Natural killer cell (primary cell): Measurements from ENCODE around the gene LYPD4. TPM values are rescaled to one million over a fixed set of nuclear protein-coding genes. Genes with fewer than 3 reads are reported as not detected.
A peak's percentile ranks its signal among the peaks of the same experiment; 100 is the strongest.

Experiments
- ATAC-seq, 3 donors: fragments of 150-1000 bp in 2 of 3; fragments of 200-7000 bp in 1 of 3; cut with Tn5 transposase; 1 replicate in 1 of 3; 2 replicates in 2 of 3; pipeline ENCODE4 v1.10.0; 2021; ENCODE audit warnings: mild to moderate bottlenecking in 2 of 3, moderate library complexity in 2 of 3
- DNase-seq, 2 donors: peaks; one replicate each; pipeline versions ENCODE4 v3.0.0 to v3.0.0-alpha.2; 2013 to 2021; ENCODE audit warnings: mixed read lengths in 1 of 2
- H3K27ac ChIP-seq: one replicate; pipeline ENCODE4 v1.5.1; 2013; ENCODE audit warnings: mild to moderate bottlenecking, low read length
- H3K27me3 ChIP-seq: one replicate; pipeline ENCODE4 v1.6.1; 2013; ENCODE audit warnings: low read length; ENCODE audit not compliant: control insufficient read depth, insufficient read depth
- H3K36me3 ChIP-seq: one replicate; pipeline ENCODE4 v1.6.1; 2013; ENCODE audit warnings: low read length; ENCODE audit not compliant: control insufficient read depth, insufficient read depth
- H3K4me1 ChIP-seq: one replicate; pipeline ENCODE4 v1.6.1; 2013; ENCODE audit warnings: low read length; ENCODE audit not compliant: control insufficient read depth, insufficient read depth
- H3K4me3 ChIP-seq: one replicate; pipeline ENCODE4 v1.5.1; 2013; ENCODE audit warnings: low read length
- H3K9me3 ChIP-seq: one replicate; pipeline ENCODE4 v1.6.1; 2013; ENCODE audit warnings: low read length; ENCODE audit not compliant: control insufficient read depth, insufficient read depth
- H3K27ac Mint-ChIP-seq, 2 donors: one replicate each; pipeline ENCODE4 v1.8.0; 2022; ENCODE audit warnings: mild to moderate bottlenecking in 2 of 2, mixed read lengths in 2 of 2, moderate library complexity in 1 of 2
- H3K27me3 Mint-ChIP-seq, 2 donors: one replicate each; pipeline ENCODE4 v1.8.0; 2022; ENCODE audit warnings: low read depth in 2 of 2, mixed read lengths in 2 of 2
- H3K36me3 Mint-ChIP-seq: one replicate; pipeline ENCODE4 v1.8.0; 2022; ENCODE audit warnings: mixed read lengths
- H3K4me1 Mint-ChIP-seq, 2 donors: one replicate each; pipeline ENCODE4 v1.8.0; 2022; ENCODE audit warnings: mixed read lengths in 2 of 2
- H3K4me3 Mint-ChIP-seq: one replicate; pipeline ENCODE4 v1.8.0; 2022; ENCODE audit warnings: mild to moderate bottlenecking, moderate library complexity, mixed read lengths
- H3K9me3 Mint-ChIP-seq, 2 donors: one replicate each; pipeline ENCODE4 v1.8.0; 2022; ENCODE audit warnings: mixed read lengths in 2 of 2
- CTCF ChIP-seq: fragments of 200-600 bp; IDR thresholded peaks from one replicate; pipeline ENCODE4 v1.8.0; 2022; ENCODE audit warnings: antibody characterized with exemption
- WGBS: methylation state at CpG from one replicate; pipeline ENCODE4 v1.1.7; 2013; ENCODE audit warnings: missing lambda C conversion rate; ENCODE audit not compliant: insufficient coverage; 5-methylcytosine and 5-hydroxymethylcytosine counted together
- intact Hi-C: fragments of 100-400 bp; cut with micrococcal nuclease; formaldehyde crosslinking; loops from one replicate; pipeline ENCODE4 v1.14.2; 2022
- total RNA-seq, 4 donors: library from RNA; stranded (reverse); fragments of 120-200 nt in 1 of 4; gene quantifications; one replicate each; pipeline versions ENCODE4 v1.2.3 to v1.2.4, GENCODE V29; 2013 to 2022

Gene LYPD4
- total RNA-seq, 3 donors from 2014 or later (not counting 1 experiment from before 2014, with no cell fraction given), result not detected

GRCh38 chr19:41868120-41868988, 23.9 kb upstream of the LYPD4 start:
- Mint-ChIP-seq H3K27ac (peak overlapping the region; percentile 51 to 52), H3K4me1 (peaks cover 36 to 57% of the 10 kb centered on the region in 2 donors), H3K4me3 (no peak overlapping the region), H3K36me3 (no peaks in the 10 kb centered on the region), H3K27me3 (no peaks in the 10 kb centered on the region), H3K9me3 (no peaks in the 10 kb centered on the region)
- H3K27me3 ChIP-seq, result no peaks in the 10 kb centered on the region
- WGBS, result 87% methylated on average over 10 of the region's 10 CpGs
- H3K9me3 ChIP-seq, result no peaks in the 10 kb centered on the region
- H3K4me1 ChIP-seq, result peaks cover 76% of the 10 kb centered on the region
- H3K27ac ChIP-seq, result peak overlapping the region; percentile 11
- intact Hi-C loops, result no loop called here
- no peak overlapping the region for H3K4me3 ChIP-seq
- peaks cover 53% of the 10 kb centered on the region for H3K36me3 ChIP-seq
- TF ChIP-seq CTCF, result no peak
- ATAC-seq, result no peak
- no peak for DNase-seq

- ATAC-seq (no peak), DNase-seq (no peak)
- Histone ChIP-seq H3K4me1 (peaks cover 76% of the 10 kb centered on the region), H3K36me3 (peaks cover 72% of the 10 kb centered on the region), H3K4me3 (no peak overlapping the region), H3K27ac (no peak overlapping the region), H3K27me3 (no peaks in the 10 kb centered on the region), H3K9me3 (no peaks in the 10 kb centered on the region)
- no peak for TF ChIP-seq CTCF
- no peaks in the 10 kb centered on the region for H3K36me3 Mint-ChIP-seq
- peak overlapping the region; percentile 31 to 36 for H3K27ac Mint-ChIP-seq
- peaks cover 35 to 57% of the 10 kb centered on the region in 2 donors for H3K4me1 Mint-ChIP-seq
- intact Hi-C loops, result no loop called here
- H3K27me3 Mint-ChIP-seq, result no peaks in the 10 kb centered on the region
- H3K4me3 Mint-ChIP-seq, result no peak overlapping the region
- 91% methylated on average over 3 of the region's 3 CpGs for whole genome bisulfite sequencing
- H3K9me3 Mint-ChIP-seq, result no peaks in the 10 kb centered on the region
These were observed 21.8 kb upstream of the LYPD4 start for GRCh38 chr19:41866284-41866683.

- Mint-ChIP-seq H3K4me3 (no peak overlapping the region), H3K27ac (peak overlapping the region; percentile 17 to 34), H3K36me3 (no peaks in the 10 kb centered on the region), H3K27me3 (no peaks in the 10 kb centered on the region), H3K4me1 (peaks cover 41 to 63% of the 10 kb centered on the region in 2 donors), H3K9me3 (no peaks in the 10 kb centered on the region)
- H3K27me3 ChIP-seq, result no peaks in the 10 kb centered on the region
- no peak overlapping the region for H3K4me3 ChIP-seq
- intact Hi-C loops, result no loop called here
- H3K4me1 ChIP-seq, result peaks cover 67% of the 10 kb centered on the region
- no peak for TF ChIP-seq CTCF
- no peak for ATAC-seq
- WGBS, result 92% methylated on average over 5 of the region's 5 CpGs
- no peak overlapping the region for H3K27ac ChIP-seq
- no peak for DNase-seq
- H3K36me3 ChIP-seq, result peaks cover 65% of the 10 kb centered on the region
- no peaks in the 10 kb centered on the region for H3K9me3 ChIP-seq
These were observed 19.9 kb upstream of the LYPD4 start for GRCh38 chr19:41864374-41864773.
